Urinary bladder (tissue), 4 donors: ENCODE measurements around the gene TREM1. TPM values are rescaled to one million over a fixed set of nuclear protein-coding genes. Genes with fewer than 3 reads are reported as not detected.
"Not testable (repeated sequence)": the region's sequence is repeated elsewhere in the genome, so short reads cannot be mapped to it uniquely, and the experiment has no call there.

Experiments
- DNase-seq: peaks from one replicate; pipeline ENCODE4 v3.0.0-alpha.2; 2015; ENCODE audit errors: extremely low spot score
- H3K27ac ChIP-seq: one replicate; pipeline ENCODE4 v1.5.1; 2013; ENCODE audit warnings: low read depth, mild to moderate bottlenecking, moderate library complexity
- H3K36me3 ChIP-seq: one replicate; pipeline ENCODE4 v1.6.1; 2013; ENCODE audit warnings: mild to moderate bottlenecking, moderate library complexity; ENCODE audit not compliant: insufficient read depth
- H3K4me1 ChIP-seq: one replicate; pipeline ENCODE4 v1.6.1; 2013; ENCODE audit warnings: mild to moderate bottlenecking, moderate library complexity; ENCODE audit not compliant: insufficient read depth
- H3K4me3 ChIP-seq: one replicate; pipeline ENCODE4 v1.5.1; 2013; ENCODE audit warnings: low read depth, low read length
- WGBS: extraction: QIAGEN DNeasy Blood & Tissue Kit; methylation state at CpG from one replicate; pipeline ENCODE4 v1.1.7; 2013; 5-methylcytosine and 5-hydroxymethylcytosine counted together
- polyA plus RNA-seq: library from polyadenylated mRNA; stranded (reverse); fragments of 200-250 nt; gene quantifications from one replicate; pipeline ENCODE4 v1.2.3, GENCODE V29; 2013
- total RNA-seq: library from RNA; depleted of rRNA; stranded (reverse); fragments of >200 nt; gene quantifications from one replicate; pipeline ENCODE4 v1.2.3, GENCODE V29; 2014
- donor health status: healthy with polysubstance abuse.
- donor health status: healthy.

The TREM1 gene
- total and polyA plus RNA-seq, 2 donors = 0.26 to 0.66 TPM

- H3K36me3 ChIP-seq = no peaks in the 10 kb centered on the region
- WGBS = 32% methylated on average over 9 of the region's 9 CpGs
- H3K4me3 ChIP-seq = no peak overlapping the region
- no peaks in the 10 kb centered on the region for H3K4me1 ChIP-seq
- no peak for DNase-seq
- H3K27ac ChIP-seq = no peak overlapping the region
Observed at GRCh38 chr6:41318261-41318653, 31.8 kb upstream of the TREM1 start.

GRCh38 chr6:41315943-41316620 lies 29.6 kb upstream of the TREM1 start:
- WGBS = 70% methylated on average over 1 of the region's 1 CpG
- Histone ChIP-seq H3K36me3 (no peaks in the 10 kb centered on the region), H3K4me3 (no peak overlapping the region), H3K27ac (no peak overlapping the region), H3K4me1 (no peaks in the 10 kb centered on the region)
- DNase-seq = no peak

- Histone ChIP-seq H3K4me1 (no peaks in the 10 kb centered on the region), H3K36me3 (no peaks in the 10 kb centered on the region), H3K27ac (no peak overlapping the region), H3K4me3 (no peak overlapping the region)
- WGBS = 45% methylated on average over 2 of the region's 2 CpGs
- no peak for DNase-seq
Observed at GRCh38 chr6:41315203-41315602, 28.7 kb upstream of the TREM1 start.

- 30% methylated on average over 13 of the region's 13 CpGs for WGBS
- no peaks in the 10 kb centered on the region for H3K4me1 ChIP-seq
- no peaks in the 10 kb centered on the region for H3K36me3 ChIP-seq
- H3K4me3 ChIP-seq = no peak overlapping the region
- no peak overlapping the region for H3K27ac ChIP-seq
- DNase-seq = no peak
Observed at GRCh38 chr6:41306187-41306854, 19.8 kb upstream of the TREM1 start.

GRCh38 chr6:41302638-41303037 lies 16.2 kb upstream of the TREM1 start:
- H3K4me3 ChIP-seq = no peak overlapping the region
- H3K4me1 ChIP-seq = no peaks in the 10 kb centered on the region
- 72% methylated on average over 5 of the region's 5 CpGs for WGBS
- DNase-seq = no peak
- no peak overlapping the region for H3K27ac ChIP-seq
- no peaks in the 10 kb centered on the region for H3K36me3 ChIP-seq

- Histone ChIP-seq H3K27ac (no peak overlapping the region), H3K36me3 (no peaks in the 10 kb centered on the region)
- WGBS = 70% methylated on average over 3 of the region's 3 CpGs
Observed at GRCh38 chr6:41298785-41299502, 12.5 kb upstream of the TREM1 start.

GRCh38 chr6:41297248-41297647 lies 10.8 kb upstream of the TREM1 start:
- DNase-seq, H3K4me1 ChIP-seq, H3K36me3 ChIP-seq, H3K27ac ChIP-seq, H3K4me3 ChIP-seq: not testable (repeated sequence)
- WGBS = 71% methylated on average over 5 of the region's 5 CpGs

More at GRCh38 chr6:41298785-41299502, 12.5 kb upstream of the TREM1 start:
- H3K4me3 ChIP-seq = no peak overlapping the region
- DNase-seq = no peak
- H3K4me1 ChIP-seq = no peaks in the 10 kb centered on the region

- Histone ChIP-seq H3K27ac (no peak overlapping the region), H3K36me3 (no peaks in the 10 kb centered on the region), H3K4me3 (no peak overlapping the region), H3K4me1 (no peaks in the 10 kb centered on the region)
- no peak for DNase-seq
- WGBS = 86% methylated on average over 3 of the region's 3 CpGs
Observed at GRCh38 chr6:41294214-41294872, 7.9 kb upstream of the TREM1 start.

- no peak for DNase-seq
- Histone ChIP-seq H3K36me3 (no peaks in the 10 kb centered on the region), H3K4me1 (no peaks in the 10 kb centered on the region), H3K27ac (no peak overlapping the region), H3K4me3 (no peak overlapping the region)
- WGBS = 35% methylated on average over 1 of the region's 1 CpG
Observed at GRCh38 chr6:41291717-41292116, 5.2 kb upstream of the TREM1 start.

GRCh38 chr6:41289815-41290214 lies 3.3 kb upstream of the TREM1 start:
- no peaks in the 10 kb centered on the region for H3K36me3 ChIP-seq
- no peaks in the 10 kb centered on the region for H3K4me1 ChIP-seq
- 64% methylated on average over 4 of the region's 4 CpGs for WGBS
- no peak overlapping the region for H3K4me3 ChIP-seq
- no peak for DNase-seq
- no peak overlapping the region for H3K27ac ChIP-seq

- WGBS = 82% methylated on average over 2 of the region's 2 CpGs
- no peaks in the 10 kb centered on the region for H3K4me1 ChIP-seq
- DNase-seq = no peak
- H3K36me3 ChIP-seq = no peaks in the 10 kb centered on the region
- H3K4me3 ChIP-seq = no peak overlapping the region
- H3K27ac ChIP-seq = no peak overlapping the region
Observed at GRCh38 chr6:41288754-41289129, 2.3 kb upstream of the TREM1 start.

GRCh38 chr6:41288030-41288753 lies 1.7 kb upstream of the TREM1 start:
- no peaks in the 10 kb centered on the region for H3K36me3 ChIP-seq
- no peaks in the 10 kb centered on the region for H3K4me1 ChIP-seq
- 58% methylated on average over 6 of the region's 6 CpGs for WGBS
- H3K27ac ChIP-seq = no peak overlapping the region
- H3K4me3 ChIP-seq = no peak overlapping the region
- DNase-seq = peak; percentile 17

GRCh38 chr6:41284726-41285125 lies 1.8 kb downstream of the TREM1 start:
- Histone ChIP-seq H3K36me3 (no peaks in the 10 kb centered on the region), H3K4me3 (no peak overlapping the region), H3K27ac (no peak overlapping the region), H3K4me1 (no peaks in the 10 kb centered on the region)
- no peak for DNase-seq
- 65% methylated on average over 1 of the region's 1 CpG for WGBS
